Stomach (tissue), 9 donors: Measurements from ENCODE around the gene NKAIN4. TPM values are rescaled to one million over a fixed set of nuclear protein-coding genes. Genes with fewer than 3 reads are reported as not detected.

Experiments used
- DNase-seq, 2 donors: peaks; one replicate each; pipeline versions ENCODE4 v3.0.0 to v3.0.0-alpha.2; 2013 to 2019
- H3K27ac ChIP-seq, 5 donors: fragments of 200-600 bp in 4 of 5; sonication (generic) in 4 of 5; one replicate each; pipeline ENCODE4 v1.5.1; 2013 to 2019; ENCODE audit warnings: mild to moderate bottlenecking in 1 of 5, moderate library complexity in 1 of 5
- H3K27me3 ChIP-seq, 3 donors: fragments of 200-600 bp; sonication (generic); one replicate each; pipeline ENCODE4 v1.5.1; 2017 to 2019; ENCODE audit warnings: mixed run types in 1 of 3
- H3K36me3 ChIP-seq, 4 donors: fragments of 200-600 bp; sonication (generic); 1 replicate in 3 of 4; 2 replicates in 1 of 4; pipeline ENCODE4 v1.5.1; 2016 to 2019
- H3K4me1 ChIP-seq, 4 donors: fragments of 200-600 bp; sonication (generic); one replicate each; pipeline ENCODE4 v1.5.1; 2016 to 2019
- H3K4me3 ChIP-seq, 4 donors: fragments of 200-600 bp; sonication (generic) in 3 of 4; one replicate each; pipeline ENCODE4 v1.5.1; 2016 to 2019; ENCODE audit warnings: mild to moderate bottlenecking in 1 of 4
- H3K9me3 ChIP-seq, 4 donors: fragments of 200-600 bp; sonication (generic); one replicate each; pipeline ENCODE4 v1.5.1; 2016 to 2019
- EP300 ChIP-seq: sonication (generic); formaldehyde crosslinking; IDR thresholded peaks from one replicate; pipeline ENCODE4 v1.6.1; 2017; ENCODE audit warnings: antibody characterized with exemption
- POLR2A ChIP-seq, 4 donors: fragments of 450-650 bp; IDR thresholded peaks; one replicate each; pipeline ENCODE4 v1.6.1; 2016; ENCODE audit warnings: antibody characterized with exemption in 4 of 4, control low read depth in 2 of 4, mild to moderate bottlenecking in 1 of 4, moderate library complexity in 1 of 4
- POLR2AphosphoS5 ChIP-seq, 3 donors: sonication (generic); formaldehyde crosslinking; IDR thresholded peaks; one replicate each; pipeline ENCODE4 v1.6.1; 2016; ENCODE audit warnings: antibody characterized with exemption in 3 of 3
- WGBS, 5 donors: extraction: QIAGEN DNeasy Blood & Tissue Kit in 3 of 5; methylation state at CpG; one replicate each; pipeline versions ENCODE4 v1.1.5 to v1.1.7; 2013 to 2018; 5-methylcytosine and 5-hydroxymethylcytosine counted together
- intact Hi-C: fragments of 100-400 bp; cut with DNase I; formaldehyde crosslinking; loops from one replicate; pipeline ENCODE4 v1.15.1; 2023; ENCODE audit warnings: low total_unique reads
- polyA plus RNA-seq, 3 donors: library from polyadenylated mRNA; stranded (reverse); fragments of 200-250 nt; gene quantifications; one replicate each; pipeline ENCODE4 v1.2.3, GENCODE V29; 2013
- total RNA-seq, 5 donors: library from RNA; depleted of rRNA; stranded (reverse); fragments of >200 nt; gene quantifications; one replicate each; pipeline versions ENCODE4 v1.1.0 to v1.2.3, GENCODE V29; 2014 to 2016
- TF ChIP-seq, protein P1 (sequence below), 7 experiments: fragments of 450-650 bp in 4 of 7; fragments of 200-600 bp in 3 of 7; sonication (generic) in 3 of 7; IDR thresholded peaks; one replicate each; pipeline ENCODE4 v1.5.1; 2016 to 2019; ENCODE audit warnings: antibody characterized with exemption in 7 of 7, control low read depth in 2 of 7, mild to moderate bottlenecking in 1 of 7
- donor health status: healthy with polysubstance abuse.
- donor health status: Bipolar disorder and iron deficiency.
- donor health status: healthy.

Gene NKAIN4
- total and polyA plus RNA-seq, 8 donors = 0.28 to 4.4 (median 1.2) TPM; not detected in 5

DNA sequence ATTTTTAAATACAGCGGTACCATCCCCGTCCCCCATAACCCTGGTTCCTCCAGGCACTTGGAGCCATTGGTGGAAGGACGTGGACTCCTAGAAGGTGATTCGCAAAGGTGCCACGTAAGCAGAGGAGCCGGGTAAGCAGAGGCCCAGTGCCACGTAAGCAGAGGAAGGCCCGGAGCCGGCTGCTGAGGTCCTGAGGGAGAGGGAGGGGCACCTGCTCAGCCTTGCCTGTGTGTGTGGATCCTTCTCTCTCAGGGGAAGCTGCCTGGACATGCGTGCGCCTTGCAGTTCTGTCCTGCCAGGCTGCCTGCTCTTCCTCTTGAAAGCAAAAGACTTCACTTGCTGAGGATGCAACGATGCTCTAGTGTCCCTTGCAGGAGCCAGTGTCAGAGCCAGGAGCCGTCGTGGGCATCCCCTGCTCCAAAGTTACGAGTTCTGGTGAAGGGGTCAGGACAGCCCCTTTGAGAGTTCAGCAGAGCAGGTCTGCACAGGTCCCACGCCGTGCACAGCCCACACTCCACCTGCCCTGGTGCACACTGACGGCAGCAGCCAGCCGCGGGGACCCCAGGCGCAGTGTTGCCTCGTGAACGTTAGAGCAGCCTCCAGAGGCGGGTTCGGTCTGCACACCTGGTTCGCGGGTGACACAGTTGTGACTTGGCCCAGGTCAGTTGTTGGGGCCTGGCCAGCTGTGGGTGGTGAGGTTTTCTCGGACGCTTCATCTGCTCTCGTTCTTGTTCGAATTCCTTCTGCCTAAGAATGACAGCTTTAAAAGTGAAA is 1.9 kb upstream of the NKAIN4 start:
- intact Hi-C loops = no loop called here

DNA sequence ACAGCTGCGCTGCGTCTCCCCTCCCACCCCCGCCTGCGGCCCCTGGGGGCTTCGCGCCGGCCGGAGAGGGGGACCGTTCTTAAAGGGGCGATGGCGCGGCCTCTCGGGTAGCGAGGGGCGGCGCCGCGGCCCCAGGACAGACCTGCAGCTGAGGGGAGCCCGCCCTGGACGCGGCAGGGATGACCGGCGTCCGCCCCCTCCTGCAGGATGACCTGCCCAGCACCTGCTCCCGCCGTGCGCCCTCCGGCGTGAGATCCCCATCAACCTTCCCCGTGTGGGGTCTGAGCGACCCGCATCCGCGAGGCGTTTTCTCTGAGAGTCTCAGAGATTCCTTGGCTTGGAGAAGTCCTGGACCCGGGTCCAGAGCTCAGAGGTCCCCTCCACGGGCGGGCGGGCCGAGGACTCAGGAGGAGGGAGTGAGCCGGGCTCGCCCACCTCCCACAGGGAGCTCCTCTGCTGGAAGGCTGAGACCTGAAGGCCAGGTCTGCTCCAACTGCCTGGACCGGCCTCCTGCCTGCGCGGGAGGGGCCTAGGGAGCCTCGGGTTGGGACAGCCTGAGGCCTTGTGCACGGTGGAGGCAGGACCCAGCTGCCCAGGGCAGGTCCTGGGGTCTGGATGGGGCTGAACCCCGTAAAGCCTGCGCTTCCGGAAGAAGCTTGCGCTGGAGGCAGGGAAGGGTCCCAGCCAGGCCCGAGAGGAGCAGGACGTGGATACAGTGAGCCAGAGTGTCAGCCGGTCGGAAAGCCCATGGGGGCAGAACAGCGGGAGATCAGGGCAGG is 532 bp upstream of the NKAIN4 start:
- Histone ChIP-seq H3K4me1 (peaks cover 12 to 20% (median 19%) of the 10 kb centered on the region in 4 donors), H3K9me3 (no peaks in the 10 kb centered on the region), H3K27ac (no peak overlapping the region), H3K27me3 (peaks cover 23 to 94% (median 70%) of the 10 kb centered on the region in 3 donors), H3K36me3 (no peaks in the 10 kb centered on the region), H3K4me3 (peak overlapping the region in 3 of 4 donors; percentile 39 to 51 (median 41))
- intact Hi-C loops = no loop called here
- WGBS, 5 donors = 8 to 27% (median 12%) methylated on average over 11 to 56 of the region's 56 CpGs
- TF ChIP-seq POLR2A (IDR thresholded peaks at IDR 0.05) (no peak), POLR2AphosphoS5 (IDR thresholded peaks at IDR 0.05) (no peak)
- TF ChIP-seq, protein P1, sequence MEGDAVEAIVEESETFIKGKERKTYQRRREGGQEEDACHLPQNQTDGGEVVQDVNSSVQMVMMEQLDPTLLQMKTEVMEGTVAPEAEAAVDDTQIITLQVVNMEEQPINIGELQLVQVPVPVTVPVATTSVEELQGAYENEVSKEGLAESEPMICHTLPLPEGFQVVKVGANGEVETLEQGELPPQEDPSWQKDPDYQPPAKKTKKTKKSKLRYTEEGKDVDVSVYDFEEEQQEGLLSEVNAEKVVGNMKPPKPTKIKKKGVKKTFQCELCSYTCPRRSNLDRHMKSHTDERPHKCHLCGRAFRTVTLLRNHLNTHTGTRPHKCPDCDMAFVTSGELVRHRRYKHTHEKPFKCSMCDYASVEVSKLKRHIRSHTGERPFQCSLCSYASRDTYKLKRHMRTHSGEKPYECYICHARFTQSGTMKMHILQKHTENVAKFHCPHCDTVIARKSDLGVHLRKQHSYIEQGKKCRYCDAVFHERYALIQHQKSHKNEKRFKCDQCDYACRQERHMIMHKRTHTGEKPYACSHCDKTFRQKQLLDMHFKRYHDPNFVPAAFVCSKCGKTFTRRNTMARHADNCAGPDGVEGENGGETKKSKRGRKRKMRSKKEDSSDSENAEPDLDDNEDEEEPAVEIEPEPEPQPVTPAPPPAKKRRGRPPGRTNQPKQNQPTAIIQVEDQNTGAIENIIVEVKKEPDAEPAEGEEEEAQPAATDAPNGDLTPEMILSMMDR (IDR thresholded peaks at IDR 0.05) = no peak
- DNase-seq = peak in 1 of 2 donors; percentile 73

More for the DNA sequence above, 1.9 kb upstream of the NKAIN4 start:
- WGBS, 5 donors = 44 to 60% (median 47%) methylated on average over 31 of the region's 31 CpGs
- H3K27ac ChIP-seq = no peak overlapping the region
- H3K4me1 ChIP-seq = peaks cover 12 to 20% (median 19%) of the 10 kb centered on the region in 4 donors
- H3K9me3 ChIP-seq = no peaks in the 10 kb centered on the region
- H3K36me3 ChIP-seq = no peaks in the 10 kb centered on the region
- TF ChIP-seq, protein P1 (IDR thresholded peaks at IDR 0.05) = no peak
- TF ChIP-seq POLR2A (IDR thresholded peaks at IDR 0.05) (no peak), POLR2AphosphoS5 (IDR thresholded peaks at IDR 0.05) (no peak), EP300 (no peak)
- peaks cover 23 to 94% (median 74%) of the 10 kb centered on the region in 3 donors for H3K27me3 ChIP-seq
- no peak for DNase-seq
- H3K4me3 ChIP-seq = no peak overlapping the region

DNA sequence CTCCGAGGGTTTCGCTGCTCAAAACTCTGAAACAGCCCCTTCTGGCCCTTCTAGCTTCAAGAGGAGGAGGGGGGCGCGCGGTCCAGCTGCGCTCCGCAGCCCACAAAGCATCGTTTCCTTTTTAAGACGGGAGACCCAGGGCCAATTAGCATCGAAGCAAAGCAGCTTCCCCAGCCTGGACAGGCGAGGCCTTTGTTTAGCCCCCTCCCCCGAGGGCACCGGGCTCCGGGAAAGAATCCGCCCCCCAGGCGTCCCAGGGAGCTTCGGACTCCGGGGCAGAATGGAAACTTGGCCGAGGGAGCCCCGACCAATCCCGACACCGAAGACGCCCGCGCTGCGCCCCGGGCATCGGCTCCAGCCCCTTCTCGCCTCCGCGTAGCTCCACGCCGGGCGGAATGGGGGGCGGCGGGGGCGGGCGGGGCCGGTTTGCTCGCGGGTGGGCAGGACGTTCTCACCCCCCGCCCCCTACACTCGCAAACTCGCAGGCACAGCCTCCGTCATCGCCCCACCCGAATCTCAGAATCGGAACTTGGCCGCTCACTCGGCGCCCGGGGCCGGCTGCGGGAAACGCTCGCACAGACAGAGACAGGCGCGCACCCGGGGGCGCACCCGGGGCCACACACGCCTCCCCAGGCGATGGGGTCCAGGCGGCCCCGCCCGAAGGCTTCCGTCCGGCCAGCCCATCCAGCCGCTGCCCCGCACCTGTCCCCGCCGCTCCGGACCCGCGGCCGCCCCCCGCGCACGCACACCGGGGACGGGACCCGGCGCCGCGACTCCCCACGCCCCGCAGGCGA is 628 bp downstream of the NKAIN4 start:
- 0 to 2% (median 1%) methylated on average over 16 to 89 of the region's 89 CpGs for WGBS, 5 donors
- H3K4me1 ChIP-seq = peaks cover 12 to 20% (median 19%) of the 10 kb centered on the region in 4 donors
- H3K27ac ChIP-seq = no peak overlapping the region
- DNase-seq = peak in 1 of 2 donors; percentile 82
- no peaks in the 10 kb centered on the region for H3K36me3 ChIP-seq
- peak overlapping the region; percentile 34 to 51 (median 40) for H3K4me3 ChIP-seq
- no peak for TF ChIP-seq EP300
- H3K27me3 ChIP-seq = peaks cover 23 to 94% (median 70%) of the 10 kb centered on the region in 3 donors
- intact Hi-C loops = no loop called here
- H3K9me3 ChIP-seq = no peaks in the 10 kb centered on the region

DNA sequence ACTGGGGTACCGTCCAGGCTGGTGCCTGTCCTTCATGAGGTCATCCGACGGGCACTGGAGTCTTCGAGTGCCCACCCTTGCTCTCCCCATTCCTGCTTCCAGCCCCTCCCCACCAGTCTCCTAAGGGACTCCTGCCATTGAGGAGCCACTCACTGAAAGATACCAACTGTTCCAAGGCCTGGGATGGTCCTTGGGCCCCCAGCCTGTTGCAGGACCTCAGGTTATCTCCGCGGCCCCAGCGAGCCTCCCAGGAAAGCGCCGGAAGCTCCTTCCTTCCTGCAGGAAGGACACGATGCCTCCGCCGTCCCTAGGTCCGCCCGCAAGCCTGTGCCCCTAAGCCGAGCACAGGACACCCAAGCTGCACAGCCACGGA is 1.2 kb downstream of the NKAIN4 start:
- H3K9me3 ChIP-seq = no peaks in the 10 kb centered on the region
- 10 to 17% (median 15%) methylated on average over 4 to 16 of the region's 16 CpGs for WGBS, 5 donors
- peak overlapping the region; percentile 34 to 51 (median 40) for H3K4me3 ChIP-seq
- peaks cover 23 to 94% (median 76%) of the 10 kb centered on the region in 3 donors for H3K27me3 ChIP-seq
- no peak for TF ChIP-seq EP300
- TF ChIP-seq, protein P1 (IDR thresholded peaks at IDR 0.05) = no peak
- no peak for TF ChIP-seq POLR2AphosphoS5 (IDR thresholded peaks at IDR 0.05)
- no peak for TF ChIP-seq POLR2A (IDR thresholded peaks at IDR 0.05)
- no peak for DNase-seq
- intact Hi-C loops = no loop called here
- peaks cover 12 to 20% (median 19%) of the 10 kb centered on the region in 4 donors for H3K4me1 ChIP-seq
- no peak overlapping the region for H3K27ac ChIP-seq
- no peaks in the 10 kb centered on the region for H3K36me3 ChIP-seq
